BJ (cell line): Measurements from ENCODE around the gene REEP1. TPM values are rescaled to one million over a fixed set of nuclear protein-coding genes. Genes with fewer than 3 reads are reported as not detected.

Experiments used
- CTCF ChIA-PET: fragments of 350-600 bp; formaldehyde crosslinking; extraction: SDS; loops from one replicate; lab custom pipeline; 2021; ENCODE audit warnings: antibody characterized with exemption, inconsistent platforms; lab: Yijun Ruan, JAX
- POLR2A ChIA-PET: fragments of 300-600 bp; sonication (Branson Sonifier 250); formaldehyde crosslinking; extraction: SDS; loops from one replicate; lab custom pipeline; 2021; ENCODE audit warnings: antibody characterized with exemption; lab: Charles Lee
- DNase-seq: peaks from one replicate; pipeline ENCODE4 v3.0.0-alpha.2; 2011; ENCODE audit warnings: low read depth
- H3K27me3 ChIP-seq: 2 replicates; pipeline ENCODE4 v1.6.0; 2011; ENCODE audit warnings: low read length; ENCODE audit not compliant: control insufficient read depth, insufficient read depth
- H3K36me3 ChIP-seq: 2 replicates; pipeline ENCODE4 v1.5.1; 2011; ENCODE audit warnings: low read length; ENCODE audit not compliant: control insufficient read depth, insufficient read depth
- H3K4me3 ChIP-seq: 2 replicates; pipeline ENCODE4 v1.5.1; 2011; ENCODE audit warnings: low read depth, mild to moderate bottlenecking, control low read depth, low read length
- CTCF ChIP-seq: IDR thresholded peaks from 2 replicates; pipeline ENCODE4 v1.5.1; 2011; ENCODE audit warnings: low read depth, mild to moderate bottlenecking, control low read depth, inconsistent platforms, low read length, moderate library complexity; ENCODE audit not compliant: insufficient read depth
- polyA plus RNA-seq: library from polyadenylated mRNA; depleted of rRNA; stranded (reverse); fragments of >200 nt; gene quantifications from 2 replicates; pipeline ENCODE4 v1.2.3, GENCODE V29; 2011

Gene REEP1
- polyA plus RNA-seq, 1 experiment: 0.13 TPM

- POLR2A ChIA-PET: no interaction called here
- peaks cover 4% of the 10 kb centered on the region for H3K27me3 ChIP-seq
- DNase-seq: no peak
- no peaks in the 10 kb centered on the region for H3K36me3 ChIP-seq
- H3K4me3 ChIP-seq: no peak overlapping the region
- CTCF ChIA-PET: no interaction called here
- TF ChIP-seq CTCF: no peak
Measured at GRCh38 chr2:86240251-86240650, 97.2 kb downstream of the REEP1 start.

GRCh38 chr2:86239745-86240144, 97.7 kb downstream of the REEP1 start:
- Histone ChIP-seq H3K4me3 (no peak overlapping the region), H3K36me3 (no peaks in the 10 kb centered on the region), H3K27me3 (peaks cover 4% of the 10 kb centered on the region)
- CTCF ChIA-PET: no interaction called here
- no peak for DNase-seq
- POLR2A ChIA-PET: no interaction called here
- TF ChIP-seq CTCF: no peak

- ChIA-PET CTCF (no interaction called here), POLR2A (no interaction called here)
- H3K36me3 ChIP-seq: no peaks in the 10 kb centered on the region
- TF ChIP-seq CTCF: no peak
- DNase-seq: no peak
- H3K27me3 ChIP-seq: peaks cover 4% of the 10 kb centered on the region
- H3K4me3 ChIP-seq: no peak overlapping the region
Measured at GRCh38 chr2:86239326-86239725, 98.1 kb downstream of the REEP1 start.

- no peak for TF ChIP-seq CTCF
- peaks cover 5% of the 10 kb centered on the region for H3K27me3 ChIP-seq
- no peaks in the 10 kb centered on the region for H3K36me3 ChIP-seq
- H3K4me3 ChIP-seq: no peak overlapping the region
- ChIA-PET POLR2A (no interaction called here), CTCF (no interaction called here)
- DNase-seq: no peak
Measured at GRCh38 chr2:86238354-86238753, 99.1 kb downstream of the REEP1 start.

GRCh38 chr2:86237172-86237571, 100.3 kb downstream of the REEP1 start:
- DNase-seq: no peak
- POLR2A ChIA-PET: no interaction called here
- Histone ChIP-seq H3K4me3 (no peak overlapping the region), H3K27me3 (peaks cover 6% of the 10 kb centered on the region), H3K36me3 (no peaks in the 10 kb centered on the region)
- no peak for TF ChIP-seq CTCF
- CTCF ChIA-PET: no interaction called here
